SU-DHL-6 (cell line): ENCODE measurements around the gene NOL7.

Experiments
- H2AFZ ChIP-seq: fragments of 200-600 bp; sonication (generic); 2 replicates; pipeline ENCODE4 v1.6.1; 2014; ENCODE audit warnings: low read depth, mild to moderate bottlenecking, moderate library complexity, mixed read lengths, antibody characterized with exemption, low read length; ENCODE audit not compliant: severe bottlenecking
- H3F3A ChIP-seq: fragments of 200-600 bp; shearing (Covaris generic); 2 replicates; pipeline ENCODE4 v1.6.0; 2016; ENCODE audit warnings: antibody characterized with exemption, mild to moderate bottlenecking; ENCODE audit not compliant: insufficient read depth
- H3K27ac ChIP-seq: fragments of 200-600 bp; sonication (generic); 2 replicates; pipeline ENCODE4 v1.5.1; 2016; ENCODE audit warnings: low read depth, mild to moderate bottlenecking, low read length, moderate library complexity, mixed read lengths
- H3K27me3 ChIP-seq: fragments of 200-600 bp; sonication (generic), shearing (Covaris generic); 2 replicates; pipeline ENCODE4 v1.6.0; 2014; ENCODE audit warnings: mild to moderate bottlenecking, low read length
- H3K36me3 ChIP-seq: fragments of 200-600 bp; sonication (generic); 2 replicates; pipeline ENCODE4 v1.6.1; 2014; ENCODE audit warnings: mild to moderate bottlenecking, low read length, mixed read lengths
- H3K4me2 ChIP-seq: fragments of 300-600, 200-600 bp; shearing (Covaris generic), sonication (generic); 2 replicates; pipeline ENCODE4 v1.6.0; 2014; ENCODE audit warnings: low read length, low read depth, mild to moderate bottlenecking; ENCODE audit not compliant: poor library complexity, severe bottlenecking
- H3K4me3 ChIP-seq: fragments of 200-600 bp; sonication (generic); 2 replicates; pipeline ENCODE4 v1.5.1; 2014; ENCODE audit warnings: antibody characterized with exemption, low read length, mild to moderate bottlenecking, mixed read lengths; ENCODE audit not compliant: insufficient read depth, poor library complexity, severe bottlenecking
- H3K79me2 ChIP-seq: fragments of 200-600 bp; sonication (generic); 2 replicates; pipeline ENCODE4 v1.6.1; 2014; ENCODE audit warnings: mild to moderate bottlenecking, low read length, moderate library complexity; ENCODE audit not compliant: insufficient read depth
- H3K9ac ChIP-seq: fragments of 200-600 bp; sonication (generic); 2 replicates; pipeline ENCODE4 v1.7.0; 2014; ENCODE audit warnings: mild to moderate bottlenecking, low read length
- H3K9me2 ChIP-seq: fragments of 200-600 bp; sonication (generic); replicated peaks from 2 replicates; pipeline ENCODE4 v1.6.1; 2014; ENCODE audit warnings: low read length; ENCODE audit not compliant: insufficient read depth
- H3K9me3 ChIP-seq: fragments of 200-600 bp; sonication (generic); 2 replicates; pipeline ENCODE4 v1.6.1; 2014; ENCODE audit warnings: low read length, mixed read lengths; ENCODE audit not compliant: insufficient read depth
- H4K20me1 ChIP-seq: fragments of 200-600 bp; sonication (generic); 2 replicates; pipeline ENCODE4 v1.6.1; 2014; ENCODE audit warnings: low read depth, mild to moderate bottlenecking, antibody characterized with exemption, low read length, moderate library complexity, mixed read lengths
- EZH2phosphoT487 ChIP-seq: fragments of 200-600 bp; sonication (generic), shearing (Covaris generic); conservative IDR thresholded peaks from 2 replicates; pipeline ENCODE4 v1.6.1; 2018; ENCODE audit warnings: mild to moderate bottlenecking, antibody characterized with exemption, low read length, moderate library complexity, mixed read lengths
- TF ChIP-seq, protein P1 (sequence below): fragments of 200-600 bp; sonication (generic); IDR thresholded peaks from one replicate; pipeline ENCODE4 v1.5.1; 2017; ENCODE audit warnings: antibody characterized with exemption, mild to moderate bottlenecking, low read length, moderate library complexity; ENCODE audit not compliant: insufficient read depth, poor library complexity, severe bottlenecking

The NOL7 gene

GRCh38 chr6:13664703-13665352, 49.7 kb downstream of the NOL7 start:
- Histone ChIP-seq H3K36me3 (peaks cover 2% of the 10 kb centered on the region; the same call in 1 of the 2 replicates), H3K4me2 (no peak overlapping the region), H3K9me2 (no peaks in the 10 kb centered on the region), H3K79me2 (peaks cover 100% of the 10 kb centered on the region), H3K27ac (no peak overlapping the region), H2AFZ (no peak overlapping the region), H3K4me3 (no peak overlapping the region), H3F3A (no peaks in the 10 kb centered on the region; the same call in 1 of the 2 replicates), H3K9me3 (no peaks in the 10 kb centered on the region), H4K20me1 (peaks cover 89% of the 10 kb centered on the region), H3K9ac (no peak overlapping the region), H3K27me3 (no peaks in the 10 kb centered on the region)
- TF ChIP-seq, protein P1, sequence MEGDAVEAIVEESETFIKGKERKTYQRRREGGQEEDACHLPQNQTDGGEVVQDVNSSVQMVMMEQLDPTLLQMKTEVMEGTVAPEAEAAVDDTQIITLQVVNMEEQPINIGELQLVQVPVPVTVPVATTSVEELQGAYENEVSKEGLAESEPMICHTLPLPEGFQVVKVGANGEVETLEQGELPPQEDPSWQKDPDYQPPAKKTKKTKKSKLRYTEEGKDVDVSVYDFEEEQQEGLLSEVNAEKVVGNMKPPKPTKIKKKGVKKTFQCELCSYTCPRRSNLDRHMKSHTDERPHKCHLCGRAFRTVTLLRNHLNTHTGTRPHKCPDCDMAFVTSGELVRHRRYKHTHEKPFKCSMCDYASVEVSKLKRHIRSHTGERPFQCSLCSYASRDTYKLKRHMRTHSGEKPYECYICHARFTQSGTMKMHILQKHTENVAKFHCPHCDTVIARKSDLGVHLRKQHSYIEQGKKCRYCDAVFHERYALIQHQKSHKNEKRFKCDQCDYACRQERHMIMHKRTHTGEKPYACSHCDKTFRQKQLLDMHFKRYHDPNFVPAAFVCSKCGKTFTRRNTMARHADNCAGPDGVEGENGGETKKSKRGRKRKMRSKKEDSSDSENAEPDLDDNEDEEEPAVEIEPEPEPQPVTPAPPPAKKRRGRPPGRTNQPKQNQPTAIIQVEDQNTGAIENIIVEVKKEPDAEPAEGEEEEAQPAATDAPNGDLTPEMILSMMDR: no peak
- TF ChIP-seq EZH2phosphoT487: no peak

DNA sequence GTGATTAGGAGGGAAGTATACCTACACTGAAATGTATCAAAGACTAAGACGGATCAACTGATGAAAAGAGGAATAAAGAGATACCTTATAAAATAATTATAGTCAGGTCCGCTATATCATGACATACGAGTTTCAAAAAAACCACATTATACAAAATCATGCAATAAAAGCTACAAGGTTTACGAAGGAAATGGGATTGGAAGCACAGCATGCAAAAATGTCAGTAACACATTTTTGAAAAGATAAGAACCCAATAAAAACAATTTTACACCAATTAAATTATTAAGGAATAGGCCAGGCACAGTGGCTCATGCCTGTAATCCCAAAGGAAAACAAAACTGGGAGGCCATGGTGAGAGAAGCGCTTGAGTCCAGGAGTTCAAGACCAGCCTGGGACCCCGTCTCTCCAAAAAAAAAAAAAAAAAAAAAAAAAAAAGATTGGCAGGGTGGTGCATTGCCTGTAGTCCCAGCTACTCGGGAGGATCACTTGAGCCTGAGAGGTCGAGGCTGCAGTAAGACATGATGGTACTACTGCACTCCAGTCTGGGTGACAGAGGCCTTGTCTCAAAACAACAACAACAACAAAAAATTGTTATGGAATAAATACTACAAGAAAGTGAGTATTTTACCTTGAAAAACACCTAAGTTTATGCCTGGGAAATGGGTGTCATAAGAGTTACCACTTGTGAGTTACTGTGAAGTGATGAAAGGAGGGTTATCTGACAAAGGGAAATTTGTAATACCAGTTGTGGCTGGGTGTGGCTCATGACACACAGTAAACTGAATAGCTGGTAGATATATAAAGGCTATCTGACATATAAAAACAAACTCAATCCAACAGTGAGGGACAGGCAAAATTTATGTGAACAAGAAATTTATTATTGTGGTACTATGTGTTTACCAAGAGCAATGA, 51.3 kb downstream of the NOL7 start:
- Histone ChIP-seq H3K9me2 (no peaks in the 10 kb centered on the region), H3K4me2 (no peak overlapping the region), H3K4me3 (no peak overlapping the region)

DNA sequence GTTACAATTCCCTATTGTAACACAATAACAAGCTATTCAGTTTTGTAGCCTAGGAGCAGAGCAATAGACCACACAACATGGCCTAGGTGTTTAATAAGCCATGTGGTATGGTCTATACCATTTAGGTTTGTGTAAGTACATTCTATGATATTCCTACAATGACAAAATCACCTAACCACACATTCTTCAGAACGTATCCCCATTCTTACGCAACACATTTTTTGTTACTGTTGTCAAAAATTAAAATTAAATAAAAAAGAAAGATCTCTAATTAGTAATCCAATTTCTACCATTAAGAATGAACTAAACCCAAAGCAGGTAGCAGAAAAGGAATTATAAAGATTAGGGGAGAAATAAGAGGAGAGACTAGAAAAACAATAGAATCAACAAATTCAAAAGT, 52.5 kb downstream of the NOL7 start:
- Histone ChIP-seq H3K4me3 (no peak overlapping the region), H3K9me2 (no peaks in the 10 kb centered on the region), H4K20me1 (peaks cover 71% of the 10 kb centered on the region), H3K36me3 (peaks cover 15% of the 10 kb centered on the region), H3K4me2 (no peak overlapping the region), H3K9me3 (no peaks in the 10 kb centered on the region), H3F3A (peaks cover 3% of the 10 kb centered on the region), H3K9ac (no peak overlapping the region), H3K27me3 (no peaks in the 10 kb centered on the region), H3K79me2 (peaks cover 98% of the 10 kb centered on the region), H2AFZ (no peak overlapping the region), H3K27ac (no peak overlapping the region)
- TF ChIP-seq EZH2phosphoT487: no peak
- TF ChIP-seq, protein P1: no peak

More for the DNA sequence above, 51.3 kb downstream of the NOL7 start:
- no peaks in the 10 kb centered on the region for H3K9me3 ChIP-seq
- H3K79me2 ChIP-seq: peaks cover 98% of the 10 kb centered on the region
- H3K9ac ChIP-seq: no peak overlapping the region
- H3F3A ChIP-seq: no peaks in the 10 kb centered on the region; the same call in 1 of the 2 replicates
- H3K27me3 ChIP-seq: no peaks in the 10 kb centered on the region
- no peak overlapping the region for H2AFZ ChIP-seq
- H3K36me3 ChIP-seq: peaks cover 10% of the 10 kb centered on the region
- peaks cover 75% of the 10 kb centered on the region for H4K20me1 ChIP-seq
- H3K27ac ChIP-seq: no peak overlapping the region
- TF ChIP-seq, protein P1: no peak
- no peak for TF ChIP-seq EZH2phosphoT487
